Measurements from ENCODE around the gene APOBEC4. TPM values are rescaled to one million over a fixed set of nuclear protein-coding genes. Genes with fewer than 3 reads are reported as not detected.

APOBEC4 gene
- total and polyA plus RNA-seq, 4 donors: 1.4 to 5.3 (median 3.1) TPM

GRCh38 chr1:183635606-183636333 is 17.3 kb downstream of the APOBEC4 start, which contains the start of gene ARPC5:
TSS of gene ARPC5 (minus strand) at chr1:183635783. CDS start at chr1:183635659, 124 bp downstream.
- peak; percentile 98 to 99 (median 98) for DNase-seq
- TF ChIP-seq CTCF (IDR thresholded peaks at IDR 0.05; ENCODE audit: control extremely low read depth, extremely low read depth): no peak
- H3K4me3 ChIP-seq: peak within 1 kb of the TSS; percentile 95
- H3K9ac ChIP-seq (ENCODE audit: insufficient read depth in 1 of 2, low read length in 2 of 2): peak within 1 kb of the TSS in 1 of 2 donors; percentile 70
- no peaks in the 10 kb centered on the region for H3K9me3 ChIP-seq (ENCODE audit: control insufficient read depth in 4 of 4, insufficient read depth in 3 of 4, low read length in 3 of 4)
- H3K4me1 ChIP-seq (ENCODE audit: control insufficient read depth in 5 of 5, insufficient read depth in 5 of 5, low read length in 5 of 5): peaks cover 1 to 32% (median 5%) of the 10 kb centered on the region in 5 donors
- peak within 1 kb of the TSS; percentile 88 to 99 for H3K27ac ChIP-seq (ENCODE audit: low read depth in 1 of 2, low read length in 1 of 2)
- peaks cover 0 to 2% (median under 1%) of the 10 kb centered on the region in 4 donors for H3K36me3 ChIP-seq (ENCODE audit: control insufficient read depth in 4 of 4, insufficient read depth in 4 of 4, low read length in 4 of 4)
- peak; percentile 96 for ATAC-seq (ENCODE audit: insufficient read depth, low FRiP score)
- peaks cover 0 to 4% (median 3%) of the 10 kb centered on the region in 3 donors for H3K27me3 ChIP-seq (ENCODE audit: control insufficient read depth in 3 of 3, insufficient read depth in 3 of 3, low read length in 2 of 3)
- WGBS, 2 donors: 0% methylated on average over 64 to 65 of the region's 65 CpGs

GRCh38 chr1:183635099-183635605 is 18.0 kb downstream of the APOBEC4 start:
- H3K9me3 ChIP-seq (ENCODE audit: control insufficient read depth in 4 of 4, insufficient read depth in 3 of 4, low read length in 3 of 4): no peaks in the 10 kb centered on the region
- peak overlapping the region in 1 of 2 donors; percentile 70 for H3K9ac ChIP-seq (ENCODE audit: insufficient read depth in 1 of 2, low read length in 2 of 2)
- ATAC-seq (ENCODE audit: insufficient read depth, low FRiP score) (peak; percentile 38), DNase-seq (peak in 1 of 3 donors; percentile 49)
- peaks cover 1 to 32% (median 10%) of the 10 kb centered on the region in 5 donors for H3K4me1 ChIP-seq (ENCODE audit: control insufficient read depth in 5 of 5, insufficient read depth in 5 of 5, low read length in 5 of 5)
- peak overlapping the region; percentile 88 to 99 for H3K27ac ChIP-seq (ENCODE audit: low read depth in 1 of 2, low read length in 1 of 2)
- H3K27me3 ChIP-seq (ENCODE audit: control insufficient read depth in 3 of 3, insufficient read depth in 3 of 3, low read length in 2 of 3): peaks cover 0 to 4% (median 3%) of the 10 kb centered on the region in 3 donors
- peak overlapping the region; percentile 95 for H3K4me3 ChIP-seq
- H3K36me3 ChIP-seq (ENCODE audit: control insufficient read depth in 4 of 4, insufficient read depth in 4 of 4, low read length in 4 of 4): peaks cover 0 to 6% (median 1%) of the 10 kb centered on the region in 4 donors
- TF ChIP-seq CTCF (IDR thresholded peaks at IDR 0.05; ENCODE audit: control extremely low read depth, extremely low read depth): no peak
- WGBS, 2 donors: 0 to 1% methylated on average over 37 to 42 of the region's 42 CpGs

GRCh38 chr1:183634429-183635065 is 18.6 kb downstream of the APOBEC4 start:
- peak overlapping the region; percentile 88 to 99 for H3K27ac ChIP-seq (ENCODE audit: low read depth in 1 of 2, low read length in 1 of 2)
- H3K36me3 ChIP-seq (ENCODE audit: control insufficient read depth in 4 of 4, insufficient read depth in 4 of 4, low read length in 4 of 4): peaks cover 0 to 8% (median 1%) of the 10 kb centered on the region in 4 donors
- no peak for ATAC-seq (ENCODE audit: insufficient read depth, low FRiP score)
- 0 to 1% methylated on average over 10 of the region's 10 CpGs for WGBS, 2 donors
- H3K9me3 ChIP-seq (ENCODE audit: control insufficient read depth in 4 of 4, insufficient read depth in 3 of 4, low read length in 3 of 4): no peaks in the 10 kb centered on the region
- peaks cover 1 to 32% (median 10%) of the 10 kb centered on the region in 5 donors for H3K4me1 ChIP-seq (ENCODE audit: control insufficient read depth in 5 of 5, insufficient read depth in 5 of 5, low read length in 5 of 5)
- peak overlapping the region in 1 of 2 donors; percentile 70 for H3K9ac ChIP-seq (ENCODE audit: insufficient read depth in 1 of 2, low read length in 2 of 2)
- H3K4me3 ChIP-seq: peak overlapping the region; percentile 95
- peak in 1 of 3 donors; percentile 15 for DNase-seq
- peaks cover 0 to 4% (median 0%) of the 10 kb centered on the region in 3 donors for H3K27me3 ChIP-seq (ENCODE audit: control insufficient read depth in 3 of 3, insufficient read depth in 3 of 3, low read length in 2 of 3)
- TF ChIP-seq CTCF (IDR thresholded peaks at IDR 0.05; ENCODE audit: control extremely low read depth, extremely low read depth): no peak

Measured in lung (tissue), 12 donors.